Activated T-helper 1 cell treated with anti-CD3 and anti-CD28 coated beads, Interleukin-12 subunit alpha, Interleukin-12 subunit beta, Interleukin-2, Interleukin-4 antibody, amounts not matched to agents 30 ng/mL and 10 ng/mL and 1 ng/mL, durations not matched to agents 14 hours and 24 hours and 36 hours (primary cell): ENCODE results near the gene MUC5AC. TPM values are rescaled to one million over a fixed set of nuclear protein-coding genes. Genes with fewer than 3 reads are reported as not detected.

Experiments used
- DNase-seq: peaks from one replicate; pipeline ENCODE4 v3.0.0; 2021; ENCODE audit warnings: low spot score
- H3K27ac Mint-ChIP-seq: one replicate; pipeline ENCODE4 v1.8.0; 2021; ENCODE audit warnings: mild to moderate bottlenecking, mixed read lengths
- H3K27me3 Mint-ChIP-seq: one replicate; pipeline ENCODE4 v1.8.0; 2022; ENCODE audit warnings: mild to moderate bottlenecking, moderate library complexity, mixed read lengths; ENCODE audit not compliant: insufficient read depth
- H3K36me3 Mint-ChIP-seq: one replicate; pipeline ENCODE4 v1.8.0; 2021; ENCODE audit warnings: low read depth, mixed read lengths
- H3K4me1 Mint-ChIP-seq: one replicate; pipeline ENCODE4 v1.8.0; 2021; ENCODE audit warnings: low read depth, mixed read lengths
- H3K4me3 Mint-ChIP-seq: one replicate; pipeline ENCODE4 v1.8.0; 2021; ENCODE audit warnings: mild to moderate bottlenecking, moderate library complexity, mixed read lengths
- H3K9me3 Mint-ChIP-seq: one replicate; pipeline ENCODE4 v1.8.0; 2021; ENCODE audit warnings: mixed read lengths
- intact Hi-C: fragments of 100-400 bp; cut with micrococcal nuclease; formaldehyde crosslinking; loops from one replicate; pipeline ENCODE4 v1.15.1; 2024
- total RNA-seq: library from RNA; stranded (reverse); gene quantifications from 2 replicates; pipeline ENCODE4 v1.2.3, GENCODE V29; 2022

MUC5AC gene
- total RNA-seq, 1 donor from 2014 or later, result not detected

DNA sequence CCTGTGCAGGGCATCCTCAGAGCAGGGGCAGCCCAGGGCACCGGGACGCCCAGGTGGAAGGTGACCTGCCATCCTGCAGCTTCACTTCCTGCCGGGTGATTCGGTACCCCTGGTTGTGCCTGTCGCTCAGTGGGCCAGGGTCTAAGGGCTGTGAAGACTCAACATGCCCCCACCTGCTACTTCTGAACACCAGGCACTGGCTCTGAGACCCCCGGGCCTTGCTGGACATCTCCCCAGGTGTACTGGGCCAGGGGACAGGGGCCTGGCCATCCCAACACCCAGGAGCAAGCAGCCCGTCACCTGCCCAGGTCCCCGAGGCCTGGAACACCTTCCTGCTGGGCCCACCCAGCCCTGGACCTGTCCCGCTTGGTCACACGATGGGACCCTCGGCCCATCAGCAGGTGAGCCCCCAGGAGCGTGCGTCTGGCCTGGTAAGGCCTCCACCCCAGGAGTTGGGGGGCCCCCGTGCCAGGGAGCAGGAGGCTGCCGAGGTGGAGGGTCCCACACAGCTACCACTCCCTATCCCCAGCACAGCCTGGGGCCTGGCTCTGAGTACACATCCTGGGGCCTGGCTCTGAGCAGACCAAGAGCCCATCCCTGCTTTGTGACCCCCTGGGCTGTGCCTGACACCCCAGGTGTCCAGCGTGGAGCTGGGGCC is 61.2 kb downstream of the MUC5AC start:
- Mint-ChIP-seq H3K4me1 (no peaks in the 10 kb centered on the region), H3K36me3 (no peaks in the 10 kb centered on the region), H3K4me3 (no peak overlapping the region), H3K27me3 (no peaks in the 10 kb centered on the region), H3K27ac (no peak overlapping the region), H3K9me3 (no peaks in the 10 kb centered on the region)
- DNase-seq, result no peak
- intact Hi-C loops, result no loop called here

DNA sequence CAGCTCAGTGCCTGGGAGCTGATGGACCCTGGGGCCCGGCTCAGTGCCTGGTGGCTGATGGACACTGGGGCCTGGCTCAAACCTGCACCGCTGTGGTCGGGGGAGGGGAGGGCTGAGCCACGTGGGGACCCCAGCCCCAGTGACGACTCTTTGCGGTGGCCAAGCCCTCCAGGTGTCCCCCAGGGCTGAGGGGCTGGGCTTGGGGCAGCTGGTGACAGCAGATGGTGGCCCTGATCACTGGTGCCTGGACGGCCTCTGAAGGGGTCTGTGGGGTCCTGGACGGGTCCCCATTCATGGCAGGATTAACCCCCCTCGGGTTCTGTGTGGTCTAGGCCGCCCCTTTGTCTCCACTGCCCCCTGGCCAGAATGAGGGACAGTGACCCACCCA is 61.7 kb downstream of the MUC5AC start:
- Mint-ChIP-seq H3K4me1 (no peaks in the 10 kb centered on the region), H3K27me3 (no peaks in the 10 kb centered on the region), H3K4me3 (no peak overlapping the region), H3K27ac (no peak overlapping the region), H3K9me3 (no peaks in the 10 kb centered on the region), H3K36me3 (no peaks in the 10 kb centered on the region)
- intact Hi-C loops, result no loop called here
- DNase-seq, result no peak

DNA sequence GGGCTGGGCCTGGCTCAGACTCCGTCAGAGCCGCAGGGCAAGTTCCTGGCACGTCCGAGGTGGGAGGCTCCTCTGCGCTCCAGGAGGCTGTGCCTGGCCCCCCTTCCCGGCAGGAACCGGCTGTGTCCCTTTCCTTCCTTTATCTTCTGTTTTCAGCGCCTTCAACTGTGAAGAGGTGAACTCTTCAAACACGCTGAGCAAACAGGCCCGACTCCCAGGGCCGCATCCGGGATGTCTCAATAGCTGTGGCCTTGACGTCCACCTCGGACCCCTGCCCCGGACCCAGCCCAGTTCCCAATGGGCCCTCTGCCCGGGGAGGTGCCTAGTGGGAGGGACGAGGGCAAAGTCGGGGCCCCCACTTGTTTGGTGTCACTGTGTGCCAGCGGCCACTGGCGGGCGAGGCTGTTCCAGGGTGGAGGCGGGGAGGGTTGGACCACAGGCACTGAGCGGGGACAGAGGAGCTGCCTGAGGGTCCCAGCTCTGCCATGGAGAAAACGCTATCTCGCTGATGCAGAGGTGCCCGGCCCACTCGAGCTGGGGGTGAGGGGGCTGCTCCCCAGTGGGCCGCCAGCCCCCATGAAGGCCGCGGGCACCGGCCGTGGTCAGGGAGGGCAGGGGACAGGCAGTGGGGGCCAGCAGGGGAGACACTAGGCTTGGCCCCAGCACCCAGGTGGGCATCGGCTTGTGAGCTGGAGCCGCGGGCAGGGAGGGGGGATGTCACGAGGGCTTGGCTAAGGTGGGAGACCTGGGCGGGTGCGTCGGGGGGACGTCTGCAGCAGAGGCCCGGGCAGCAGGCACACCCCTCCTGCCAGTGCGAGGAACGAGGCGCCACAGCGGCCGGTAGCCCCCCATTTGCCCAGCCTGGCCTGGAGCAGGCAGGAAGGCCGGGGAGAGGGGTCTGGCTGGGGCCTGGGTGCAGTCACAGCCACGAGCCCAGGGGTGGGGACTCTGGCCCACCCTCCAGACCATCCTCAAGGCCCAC is 62.4 kb downstream of the MUC5AC start:
- no peaks in the 10 kb centered on the region for H3K9me3 Mint-ChIP-seq
- no peak overlapping the region for H3K4me3 Mint-ChIP-seq
- intact Hi-C loops, result no loop called here
- no peaks in the 10 kb centered on the region for H3K4me1 Mint-ChIP-seq
- no peaks in the 10 kb centered on the region for H3K36me3 Mint-ChIP-seq
- DNase-seq, result no peak
- no peak overlapping the region for H3K27ac Mint-ChIP-seq
- no peaks in the 10 kb centered on the region for H3K27me3 Mint-ChIP-seq

DNA sequence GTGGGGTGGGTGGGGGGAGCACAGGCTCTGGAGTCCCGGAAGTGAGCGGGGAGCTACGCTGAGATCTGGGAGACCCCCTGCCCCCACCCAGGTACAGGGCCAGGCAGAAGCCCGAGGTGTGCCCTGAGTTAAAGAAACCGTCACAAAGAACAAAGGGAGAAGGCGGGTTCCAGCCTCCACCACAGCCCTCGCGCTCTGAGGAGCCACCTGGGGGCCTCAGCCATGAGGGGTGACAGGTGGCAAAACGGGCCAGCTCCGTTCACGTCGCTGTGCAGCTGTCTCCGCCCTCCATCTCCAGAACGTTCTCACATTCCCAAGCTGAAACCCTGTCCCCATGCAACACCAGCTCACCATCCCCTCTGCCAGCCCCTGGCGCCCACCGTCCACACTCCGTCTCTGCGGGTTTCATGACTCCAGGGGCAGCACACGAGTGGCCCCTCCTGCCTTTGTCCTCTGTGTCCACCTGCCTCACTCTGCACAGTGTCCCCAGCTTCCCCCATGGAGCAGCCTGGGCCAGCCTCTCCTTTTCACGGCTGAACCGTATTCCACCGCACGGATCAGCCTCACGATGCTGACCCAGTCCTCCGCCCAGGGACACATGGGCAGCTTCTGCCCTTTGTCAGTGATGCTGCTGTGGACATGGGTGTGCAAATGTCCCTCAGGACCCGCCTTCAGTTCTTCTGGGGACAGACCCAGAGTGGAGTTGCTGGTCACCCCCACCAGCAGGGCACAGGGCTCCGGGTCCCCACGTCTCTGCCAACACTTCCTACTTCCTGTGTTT is 63.4 kb downstream of the MUC5AC start:
- Mint-ChIP-seq H3K9me3 (no peaks in the 10 kb centered on the region), H3K4me1 (no peaks in the 10 kb centered on the region), H3K27me3 (no peaks in the 10 kb centered on the region), H3K36me3 (no peaks in the 10 kb centered on the region), H3K27ac (no peak overlapping the region), H3K4me3 (no peak overlapping the region)
- no peak for DNase-seq
- intact Hi-C loops, result no loop called here

DNA sequence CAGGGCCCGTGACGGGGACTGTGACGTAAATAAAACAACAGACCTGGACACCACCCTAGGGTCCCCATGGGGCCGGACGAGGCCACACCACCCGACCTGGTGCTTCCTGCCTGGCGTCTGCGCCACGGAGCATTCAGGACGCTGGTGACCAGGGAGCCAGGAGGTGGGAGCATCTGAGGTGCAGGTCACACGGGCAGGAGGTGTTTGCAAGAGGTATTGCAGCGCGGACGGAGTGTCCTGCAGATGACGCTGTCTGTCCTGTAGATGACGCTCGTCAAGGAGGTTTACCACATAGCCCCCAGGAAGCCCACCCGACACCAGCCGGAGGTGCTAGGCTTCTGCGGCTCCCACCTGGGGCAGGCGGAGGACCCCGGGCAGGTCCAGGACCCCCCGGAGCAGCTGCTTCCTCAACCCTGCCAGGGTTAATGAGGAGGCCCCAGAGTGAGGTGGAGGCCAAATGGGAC is 64.1 kb downstream of the MUC5AC start:
- Mint-ChIP-seq H3K36me3 (no peaks in the 10 kb centered on the region), H3K27me3 (no peaks in the 10 kb centered on the region), H3K4me3 (no peak overlapping the region), H3K9me3 (no peaks in the 10 kb centered on the region), H3K27ac (no peak overlapping the region), H3K4me1 (no peaks in the 10 kb centered on the region)
- intact Hi-C loops, result no loop called here
- DNase-seq, result no peak

DNA sequence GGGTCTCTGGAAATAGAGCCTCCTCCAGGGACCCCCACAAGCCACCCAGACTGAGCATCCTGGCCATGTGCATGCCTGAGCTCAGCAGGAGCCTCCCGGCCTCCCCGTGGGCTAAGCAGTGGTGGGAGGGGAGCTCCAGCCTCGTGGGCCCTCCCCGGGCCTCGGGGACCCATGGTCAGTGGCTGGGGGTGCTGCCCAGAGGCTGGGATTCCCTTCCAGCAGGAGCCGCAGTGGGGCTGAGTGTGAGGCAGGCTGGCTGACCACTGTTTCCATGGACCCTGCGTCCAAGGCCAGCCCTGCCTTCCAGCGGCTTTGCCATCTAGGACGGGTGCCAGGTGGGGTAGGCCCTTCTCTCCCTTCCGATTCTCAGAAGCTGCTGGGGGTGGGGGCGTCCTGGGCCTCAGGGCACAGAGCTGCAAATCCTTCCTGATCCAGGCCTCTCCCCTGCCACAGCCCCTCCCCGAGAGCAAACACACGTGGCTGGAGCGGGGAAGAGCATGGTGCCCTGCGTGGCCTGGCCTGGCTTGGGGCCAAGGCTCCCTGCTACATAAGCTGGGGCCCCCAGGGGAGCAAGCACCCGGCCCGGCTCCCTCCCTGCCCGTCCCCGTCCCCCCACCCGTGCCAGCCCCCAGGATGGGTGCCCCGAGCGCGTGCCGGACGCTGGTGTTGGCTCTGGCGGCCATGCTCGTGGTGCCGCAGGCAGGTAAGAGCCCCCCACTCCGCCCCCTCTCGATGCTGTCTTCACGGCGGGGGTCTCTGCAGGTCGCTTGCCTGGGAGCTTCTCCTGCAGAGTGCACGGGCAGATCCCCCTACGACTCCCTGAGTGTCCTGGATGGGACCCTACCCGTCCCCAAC is 65.0 kb downstream of the MUC5AC start, which contains the start of gene MUC5B:
TSS of gene MUC5B (plus strand) at position 576 of the 855 bp plus-strand sequence. CDS start at position 634, 58 bp downstream.
- intact Hi-C loops, result no loop called here

DNA sequence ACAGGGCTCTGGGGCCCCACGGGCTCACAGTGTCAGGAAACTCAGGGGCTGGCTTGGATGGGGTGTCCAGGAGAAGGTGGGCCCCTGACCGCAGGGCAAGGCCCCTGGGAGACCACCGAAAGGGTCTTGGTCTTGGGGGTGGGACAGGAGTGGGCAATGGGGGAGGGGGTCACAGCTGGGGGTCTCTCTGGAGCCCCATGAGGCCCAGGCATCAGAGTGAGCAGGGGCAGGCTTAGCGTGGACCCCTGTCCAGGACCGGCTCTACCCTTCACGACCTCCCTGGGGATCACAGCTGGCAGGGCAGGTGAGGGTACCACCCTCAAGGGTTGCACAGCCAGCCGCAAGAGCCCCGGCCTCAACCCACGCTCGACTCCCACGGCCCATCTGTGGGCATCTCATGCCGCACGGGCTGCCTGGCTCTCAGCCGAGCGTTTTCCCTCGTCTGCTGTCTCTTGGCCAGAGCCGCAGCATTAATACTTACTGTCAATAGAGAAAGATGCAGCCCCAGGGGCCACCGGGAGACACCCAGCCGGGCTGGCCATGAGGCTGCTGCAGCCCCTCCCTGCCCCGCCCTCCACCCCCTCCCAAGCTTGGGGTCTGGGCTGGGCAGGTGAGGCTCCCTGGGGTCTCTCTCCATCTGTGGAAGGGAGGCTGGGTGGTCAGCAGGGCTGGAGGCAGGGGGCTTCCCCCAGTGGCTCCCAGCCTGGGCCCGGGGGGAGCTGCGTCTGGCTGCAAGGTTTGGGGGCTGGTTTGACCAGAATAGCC is 65.8 kb downstream of the MUC5AC start:
- Mint-ChIP-seq H3K36me3 (no peaks in the 10 kb centered on the region), H3K9me3 (no peaks in the 10 kb centered on the region), H3K4me3 (no peak overlapping the region), H3K4me1 (no peaks in the 10 kb centered on the region), H3K27me3 (no peaks in the 10 kb centered on the region), H3K27ac (no peak overlapping the region)
- intact Hi-C loops, result no loop called here
- DNase-seq, result no peak

More for the DNA sequence above, 65.0 kb downstream of the MUC5AC start, which contains the start of gene MUC5B:
- no peaks in the 10 kb centered on the region for H3K36me3 Mint-ChIP-seq
- H3K9me3 Mint-ChIP-seq, result no peaks in the 10 kb centered on the region
- H3K4me1 Mint-ChIP-seq, result no peaks in the 10 kb centered on the region
- H3K27me3 Mint-ChIP-seq, result no peaks in the 10 kb centered on the region
- no peak within 1 kb of the TSS for H3K4me3 Mint-ChIP-seq
- DNase-seq, result no peak
- no peak within 1 kb of the TSS for H3K27ac Mint-ChIP-seq

DNA sequence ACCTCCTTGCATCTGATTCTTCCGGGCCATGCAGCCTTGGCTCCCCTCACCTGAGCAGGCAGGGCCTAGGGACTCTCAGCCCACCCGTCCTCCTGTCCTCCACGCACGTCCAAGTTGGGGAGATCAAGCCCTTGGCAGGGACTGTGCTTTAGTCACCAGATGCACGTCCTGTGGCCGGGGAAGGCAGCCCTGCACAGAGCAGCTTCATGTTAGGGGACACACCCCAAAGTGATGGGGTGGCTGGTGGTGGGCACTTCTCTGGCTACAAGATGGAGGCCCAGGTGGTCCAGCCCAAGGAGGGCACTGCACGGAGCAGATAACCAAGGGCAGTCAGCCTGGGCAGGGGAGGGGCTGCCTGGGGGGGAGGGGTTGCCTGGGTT is 66.3 kb downstream of the MUC5AC start:
- intact Hi-C loops, result no loop called here

DNA sequence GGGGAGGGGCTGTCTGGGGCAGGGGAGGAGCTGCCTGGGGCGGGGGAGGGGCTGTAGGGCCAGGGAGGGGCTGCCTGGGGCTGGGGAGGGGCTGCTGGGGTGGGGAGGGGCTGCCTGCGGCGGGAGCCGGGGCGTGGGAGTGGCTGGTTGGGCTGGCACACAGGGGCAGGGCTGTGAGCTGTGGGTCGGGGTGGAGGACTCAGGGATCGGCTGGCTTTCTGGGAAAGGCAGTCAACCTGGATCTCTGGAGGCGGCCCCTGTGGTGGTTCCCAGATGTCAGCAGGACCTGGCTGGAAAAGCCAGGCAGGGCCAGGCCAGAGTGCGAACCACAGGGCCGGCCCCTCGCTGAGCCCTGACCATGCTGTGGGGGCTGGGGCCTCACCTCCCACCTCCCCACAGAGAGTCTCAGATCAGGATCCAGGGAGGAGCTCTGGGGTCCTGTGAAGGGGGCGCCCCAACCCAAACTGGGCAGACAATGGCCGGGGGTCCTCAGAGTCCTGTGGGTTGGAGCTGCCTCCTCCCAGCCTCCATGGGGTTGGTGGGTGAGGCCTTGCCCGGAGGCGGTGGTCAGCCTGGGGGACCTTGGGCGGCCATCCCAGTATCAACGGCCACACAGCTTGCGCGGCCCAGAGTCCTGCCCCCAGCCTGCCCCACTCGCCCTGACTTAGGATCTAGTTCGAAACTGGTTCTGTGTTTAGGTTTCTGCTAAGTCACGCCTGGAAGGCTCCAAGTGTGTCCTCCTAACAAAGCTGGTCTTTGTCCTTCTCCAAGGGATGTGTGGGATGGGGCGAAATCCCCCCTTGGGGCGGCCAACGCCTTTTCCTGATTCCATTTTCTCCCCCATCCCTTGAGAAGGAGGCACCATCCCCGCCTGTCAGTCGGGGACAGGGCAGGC is 67.0 kb downstream of the MUC5AC start:
- Mint-ChIP-seq H3K27me3 (no peaks in the 10 kb centered on the region), H3K27ac (no peak overlapping the region), H3K4me3 (no peak overlapping the region), H3K36me3 (no peaks in the 10 kb centered on the region), H3K9me3 (no peaks in the 10 kb centered on the region), H3K4me1 (no peaks in the 10 kb centered on the region)
- intact Hi-C loops, result no loop called here
- DNase-seq, result no peak

More for the DNA sequence above, 66.3 kb downstream of the MUC5AC start:
- Mint-ChIP-seq H3K27ac (no peak overlapping the region), H3K4me3 (no peak overlapping the region), H3K27me3 (no peaks in the 10 kb centered on the region), H3K4me1 (no peaks in the 10 kb centered on the region), H3K36me3 (no peaks in the 10 kb centered on the region), H3K9me3 (no peaks in the 10 kb centered on the region)
- DNase-seq, result no peak

DNA sequence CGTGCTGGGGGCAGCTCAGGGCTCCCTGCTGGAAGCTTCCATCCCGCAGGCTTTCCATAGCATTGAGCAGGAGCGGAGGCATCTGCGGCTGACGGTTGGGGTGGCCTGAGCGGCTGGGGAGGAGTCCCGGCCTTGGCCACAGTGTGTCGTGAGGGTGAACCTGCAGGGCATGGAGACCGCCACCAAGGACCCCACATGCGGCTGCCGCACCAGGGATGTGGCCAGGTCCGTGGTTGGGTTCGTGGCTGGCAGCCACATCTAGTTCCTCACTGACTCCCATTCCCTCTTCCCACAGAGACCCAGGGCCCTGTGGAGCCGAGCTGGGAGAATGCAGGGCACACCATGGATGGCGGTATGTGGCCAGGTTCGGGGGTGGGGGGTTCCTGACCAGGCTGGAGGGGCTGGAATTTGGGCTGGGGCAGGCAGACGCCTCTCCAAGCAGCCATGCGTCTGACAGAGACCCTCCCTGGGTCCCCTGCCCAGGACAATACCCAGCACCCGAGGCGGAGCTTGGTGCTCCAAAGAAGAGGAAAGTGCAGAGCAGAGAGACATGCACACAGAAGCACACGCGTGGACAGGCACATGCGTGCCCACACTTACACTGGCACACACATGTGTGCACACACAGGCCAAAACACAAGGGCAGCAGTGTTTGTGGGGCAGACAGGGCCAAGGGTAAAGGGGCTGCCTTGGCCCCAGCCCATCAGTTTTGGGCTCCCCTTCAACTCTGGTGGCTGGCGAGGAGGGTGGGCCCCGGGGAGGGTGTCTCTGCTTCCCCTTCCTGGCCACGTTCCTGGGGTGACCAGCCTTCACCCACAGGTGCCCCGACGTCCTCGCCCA is 67.9 kb downstream of the MUC5AC start:
- Mint-ChIP-seq H3K27me3 (no peaks in the 10 kb centered on the region), H3K4me3 (no peak overlapping the region), H3K27ac (no peak overlapping the region), H3K9me3 (no peaks in the 10 kb centered on the region), H3K36me3 (no peaks in the 10 kb centered on the region), H3K4me1 (no peaks in the 10 kb centered on the region)
- intact Hi-C loops, result no loop called here
- no peak for DNase-seq
